Peyer's patch (tissue), 4 donors: Measurements from ENCODE around the gene WDR75. TPM values are rescaled to one million over a fixed set of nuclear protein-coding genes. Genes with fewer than 3 reads are reported as not detected.

Source experiments
- DNase-seq, 3 donors: peaks; one replicate each; pipeline ENCODE4 v3.0.0-alpha.2; 2017 to 2019
- H3K27ac ChIP-seq, 4 donors: fragments of 200-600 bp; sonication (generic); one replicate each; pipeline ENCODE4 v1.5.1; 2016 to 2019
- H3K27me3 ChIP-seq, 2 donors: fragments of 200-600 bp; sonication (generic); one replicate each; pipeline ENCODE4 v1.5.1; 2019
- H3K36me3 ChIP-seq, 3 donors: fragments of 200-600 bp; sonication (generic); one replicate each; pipeline ENCODE4 v1.5.1; 2016 to 2019
- H3K4me1 ChIP-seq, 4 donors: fragments of 200-600 bp; sonication (generic); one replicate each; pipeline ENCODE4 v1.5.1; 2016 to 2019
- H3K4me3 ChIP-seq, 4 donors: fragments of 200-600 bp; sonication (generic); 1 replicate in 3 of 4; 2 replicates in 1 of 4; pipeline ENCODE4 v1.5.1; 2016 to 2019; ENCODE audit warnings: mild to moderate bottlenecking in 1 of 4
- H3K9me3 ChIP-seq, 4 donors: fragments of 200-600 bp; sonication (generic); one replicate each; pipeline ENCODE4 v1.5.1; 2016 to 2019; ENCODE audit warnings: mild to moderate bottlenecking in 1 of 4
- CTCF ChIP-seq, 6 experiments: fragments of 450-650 bp in 4 of 6; fragments of 200-600 bp in 2 of 6; sonication (generic) in 1 of 6; IDR thresholded peaks; one replicate each; pipeline ENCODE4 v1.5.1; 2017 to 2019; ENCODE audit warnings: antibody characterized with exemption in 6 of 6, mild to moderate bottlenecking in 3 of 6, moderate library complexity in 1 of 6
- POLR2A ChIP-seq, 2 donors: fragments of 450-650 bp; IDR thresholded peaks; one replicate each; pipeline ENCODE4 v1.5.1; 2017; ENCODE audit warnings: antibody characterized with exemption in 2 of 2, mild to moderate bottlenecking in 2 of 2, moderate library complexity in 2 of 2
- total RNA-seq, 4 donors: library from RNA; depleted of rRNA; stranded (reverse); fragments of >200 nt; gene quantifications; one replicate each; pipeline ENCODE4 v1.1.0, GENCODE V29; 2016

The WDR75 gene
- total RNA-seq, 4 donors from 2014 or later: 21.5 to 45.4 (median 32.3) TPM

- no peaks in the 10 kb centered on the region for H3K9me3 ChIP-seq
- no peak overlapping the region for H3K4me3 ChIP-seq
- peak overlapping the region in 1 of 4 donors; percentile 44 for H3K27ac ChIP-seq
- H3K36me3 ChIP-seq: peaks cover 0 to 74% (median 0%) of the 10 kb centered on the region in 3 donors
- no peak for DNase-seq
- H3K27me3 ChIP-seq: no peaks in the 10 kb centered on the region
- H3K4me1 ChIP-seq: peaks cover 0 to 9% (median 0%) of the 10 kb centered on the region in 4 donors
- TF ChIP-seq CTCF (IDR thresholded peaks at IDR 0.05) (no peak), POLR2A (IDR thresholded peaks at IDR 0.05) (no peak)
Measured at GRCh38 chr2:189465478-189465877, 24.2 kb downstream of the WDR75 start.

GRCh38 chr2:189466046-189466445, 24.8 kb downstream of the WDR75 start:
- no peaks in the 10 kb centered on the region for H3K27me3 ChIP-seq
- DNase-seq: no peak
- H3K9me3 ChIP-seq: no peaks in the 10 kb centered on the region
- H3K4me1 ChIP-seq: peaks cover 0 to 9% (median 0%) of the 10 kb centered on the region in 4 donors
- peak in 1 of 6 experiments; percentile 23 for TF ChIP-seq CTCF (IDR thresholded peaks at IDR 0.05)
- no peak for TF ChIP-seq POLR2A (IDR thresholded peaks at IDR 0.05)
- peak overlapping the region in 1 of 4 donors; percentile 44 for H3K27ac ChIP-seq
- peaks cover 0 to 72% (median 0%) of the 10 kb centered on the region in 3 donors for H3K36me3 ChIP-seq
- H3K4me3 ChIP-seq: no peak overlapping the region

GRCh38 chr2:189466656-189467055, 25.4 kb downstream of the WDR75 start:
- TF ChIP-seq CTCF (IDR thresholded peaks at IDR 0.05) (peak in 5 of 6 experiments; percentile 14 to 69 (median 62)), POLR2A (IDR thresholded peaks at IDR 0.05) (no peak)
- DNase-seq: no peak
- H3K9me3 ChIP-seq: no peaks in the 10 kb centered on the region
- peaks cover 0 to 66% (median 0%) of the 10 kb centered on the region in 3 donors for H3K36me3 ChIP-seq
- no peak overlapping the region for H3K27ac ChIP-seq
- no peak overlapping the region for H3K4me3 ChIP-seq
- H3K4me1 ChIP-seq: peaks cover 0 to 9% (median 0%) of the 10 kb centered on the region in 4 donors
- no peaks in the 10 kb centered on the region for H3K27me3 ChIP-seq

GRCh38 chr2:189467160-189467559, 25.9 kb downstream of the WDR75 start:
- TF ChIP-seq CTCF (IDR thresholded peaks at IDR 0.05) (no peak), POLR2A (IDR thresholded peaks at IDR 0.05) (no peak)
- DNase-seq: no peak
- H3K36me3 ChIP-seq: peaks cover 0 to 62% (median 0%) of the 10 kb centered on the region in 3 donors
- H3K9me3 ChIP-seq: no peaks in the 10 kb centered on the region
- no peak overlapping the region for H3K27ac ChIP-seq
- peaks cover 0 to 9% (median 0%) of the 10 kb centered on the region in 4 donors for H3K4me1 ChIP-seq
- no peak overlapping the region for H3K4me3 ChIP-seq
- no peaks in the 10 kb centered on the region for H3K27me3 ChIP-seq

- TF ChIP-seq POLR2A (IDR thresholded peaks at IDR 0.05): no peak
- TF ChIP-seq CTCF (IDR thresholded peaks at IDR 0.05): no peak
- H3K27me3 ChIP-seq: no peaks in the 10 kb centered on the region
- H3K27ac ChIP-seq: no peak overlapping the region
- H3K4me1 ChIP-seq: peaks cover 0 to 9% (median 0%) of the 10 kb centered on the region in 4 donors
- no peaks in the 10 kb centered on the region for H3K9me3 ChIP-seq
- H3K4me3 ChIP-seq: no peak overlapping the region
- peaks cover 0 to 60% (median 0%) of the 10 kb centered on the region in 3 donors for H3K36me3 ChIP-seq
- DNase-seq: no peak
Measured at GRCh38 chr2:189467593-189467992, 26.3 kb downstream of the WDR75 start.

- Histone ChIP-seq H3K4me1 (no peaks in the 10 kb centered on the region), H3K4me3 (no peak overlapping the region), H3K9me3 (no peaks in the 10 kb centered on the region), H3K27ac (no peak overlapping the region), H3K36me3 (peaks cover 0 to 42% (median 0%) of the 10 kb centered on the region in 3 donors), H3K27me3 (no peaks in the 10 kb centered on the region)
- TF ChIP-seq POLR2A (IDR thresholded peaks at IDR 0.05): no peak
- no peak for TF ChIP-seq CTCF (IDR thresholded peaks at IDR 0.05)
- DNase-seq: no peak
Measured at GRCh38 chr2:189474526-189474925, 33.3 kb downstream of the WDR75 start.
